Type B pancreatic cell (in vitro differentiated cells): ENCODE data around the gene SYTL1. TPM values are rescaled to one million over a fixed set of nuclear protein-coding genes. Genes with fewer than 3 reads are reported as not detected.

Experiments used
- DNase-seq: peaks from one replicate; pipeline ENCODE4 v3.0.0; 2021; ENCODE audit warnings: mixed read lengths; ENCODE audit not compliant: unreplicated experiment; ENCODE audit errors: extremely low spot score
- H3K27ac Mint-ChIP-seq: 2 replicates; pipeline ENCODE4 v1.8.0; 2021; ENCODE audit warnings: mild to moderate bottlenecking, mixed read lengths
- H3K27me3 Mint-ChIP-seq: 2 replicates; pipeline ENCODE4 v1.8.0; 2021; ENCODE audit warnings: mixed read lengths
- H3K36me3 Mint-ChIP-seq: 2 replicates; pipeline ENCODE4 v1.8.0; 2021; ENCODE audit warnings: mixed read lengths
- H3K4me1 Mint-ChIP-seq: one replicate; pipeline ENCODE4 v1.8.0; 2021; ENCODE audit warnings: mixed read lengths; ENCODE audit not compliant: unreplicated experiment
- H3K4me3 Mint-ChIP-seq: 2 replicates; pipeline ENCODE4 v1.8.0; 2021; ENCODE audit warnings: mild to moderate bottlenecking, mixed read lengths
- H3K9me3 Mint-ChIP-seq: 2 replicates; pipeline ENCODE4 v1.8.0; 2021; ENCODE audit warnings: mixed read lengths
- CTCF ChIP-seq: fragments of 200-600 bp; sonication (generic); conservative IDR thresholded peaks from 2 replicates; pipeline ENCODE4 v1.5.0; 2021; ENCODE audit warnings: antibody characterized with exemption, mild to moderate bottlenecking
- total RNA-seq: library from RNA; stranded (reverse); gene quantifications from 2 replicates; pipeline ENCODE4 v1.2.1, GENCODE V29; 2021; ENCODE audit warnings: low replicate concordance

Gene SYTL1
- total RNA-seq, 1 donor from 2014 or later: 37.2 TPM

- DNase-seq: no peak
- peaks cover 8% of the 10 kb centered on the region for H3K36me3 Mint-ChIP-seq
- peaks cover 20% of the 10 kb centered on the region for H3K27me3 Mint-ChIP-seq
- no peaks in the 10 kb centered on the region for H3K9me3 Mint-ChIP-seq
- no peak overlapping the region for H3K27ac Mint-ChIP-seq
- peaks cover 15% of the 10 kb centered on the region for H3K4me1 Mint-ChIP-seq
- no peak for TF ChIP-seq CTCF
- H3K4me3 Mint-ChIP-seq: no peak overlapping the region
Measured at GRCh38 chr1:27355683-27356082, 13.9 kb downstream of the SYTL1 start.

GRCh38 chr1:27356277-27356618, 14.4 kb downstream of the SYTL1 start:
- DNase-seq: no peak
- Mint-ChIP-seq H3K4me3 (no peak overlapping the region), H3K4me1 (peaks cover 15% of the 10 kb centered on the region), H3K27me3 (peaks cover 20% of the 10 kb centered on the region), H3K9me3 (no peaks in the 10 kb centered on the region), H3K36me3 (peaks cover 8% of the 10 kb centered on the region), H3K27ac (no peak overlapping the region)
- no peak for TF ChIP-seq CTCF

- H3K4me3 Mint-ChIP-seq: no peak overlapping the region
Measured at GRCh38 chr1:27356619-27357280, 14.9 kb downstream of the SYTL1 start.

GRCh38 chr1:27357281-27358037, 15.6 kb downstream of the SYTL1 start:
- Mint-ChIP-seq H3K4me1 (peaks cover 10% of the 10 kb centered on the region), H3K27me3 (peaks cover 20% of the 10 kb centered on the region), H3K9me3 (no peaks in the 10 kb centered on the region), H3K4me3 (no peak overlapping the region), H3K36me3 (peaks cover 8% of the 10 kb centered on the region), H3K27ac (peak overlapping the region; percentile 70)
- peak; percentile 84 for DNase-seq
- TF ChIP-seq CTCF: peak; percentile 99

More at GRCh38 chr1:27356619-27357280, 14.9 kb downstream of the SYTL1 start:
- DNase-seq: no peak
- Mint-ChIP-seq H3K9me3 (no peaks in the 10 kb centered on the region), H3K4me1 (peaks cover 11% of the 10 kb centered on the region), H3K36me3 (peaks cover 8% of the 10 kb centered on the region), H3K27me3 (peaks cover 20% of the 10 kb centered on the region), H3K27ac (no peak overlapping the region)
- TF ChIP-seq CTCF: no peak

GRCh38 chr1:27358038-27358927, 16.5 kb downstream of the SYTL1 start:
- TF ChIP-seq CTCF: no peak
- peaks cover 20% of the 10 kb centered on the region for H3K27me3 Mint-ChIP-seq
- peak; percentile 64 for DNase-seq
- peak overlapping the region; percentile 70 for H3K27ac Mint-ChIP-seq
- H3K4me3 Mint-ChIP-seq: no peak overlapping the region
- H3K9me3 Mint-ChIP-seq: no peaks in the 10 kb centered on the region
- peaks cover 10% of the 10 kb centered on the region for H3K4me1 Mint-ChIP-seq
- peaks cover 8% of the 10 kb centered on the region for H3K36me3 Mint-ChIP-seq
